EH (cell line): ENCODE data around the gene MPP2.
"Not testable (repeated sequence)": the region's sequence is repeated elsewhere in the genome, so short reads cannot be mapped to it uniquely, and the experiment has no call there.

Source experiments
- DNase-seq: peaks from one replicate; pipeline ENCODE4 v3.0.0-alpha.2; 2015; ENCODE audit warnings: low read depth

MPP2 gene

GRCh38 chr17:43875476-43876147 is 31.7 kb downstream of the MPP2 start:
- DNase-seq: no peak

GRCh38 chr17:43874293-43874692 is 33.0 kb downstream of the MPP2 start:
- no peak for DNase-seq

- DNase-seq: no peak
Measured at GRCh38 chr17:43873815-43874214, 33.5 kb downstream of the MPP2 start.

GRCh38 chr17:43873091-43873490 is 34.2 kb downstream of the MPP2 start:
- DNase-seq: no peak

- peak; percentile 7 for DNase-seq
Measured at GRCh38 chr17:43871946-43872690, 35.2 kb downstream of the MPP2 start.

GRCh38 chr17:43869031-43869430 is 38.3 kb downstream of the MPP2 start:
- DNase-seq: not testable (repeated sequence)

GRCh38 chr17:43868226-43868994 is 38.9 kb downstream of the MPP2 start:
- no peak for DNase-seq

- DNase-seq: peak; percentile 36
Measured at GRCh38 chr17:43864161-43864984, 43.0 kb downstream of the MPP2 start.

GRCh38 chr17:43861960-43862359 is 45.4 kb downstream of the MPP2 start:
- no peak for DNase-seq

- DNase-seq: no peak
Measured at GRCh38 chr17:43860927-43861622, 46.3 kb downstream of the MPP2 start.

- DNase-seq: peak; percentile 10
Measured at GRCh38 chr17:43860077-43860725, 47.1 kb downstream of the MPP2 start.

GRCh38 chr17:43857957-43858600 is 49.3 kb downstream of the MPP2 start:
- no peak for DNase-seq

GRCh38 chr17:43857141-43857540 is 50.2 kb downstream of the MPP2 start:
- DNase-seq: no peak

- no peak for DNase-seq
Measured at GRCh38 chr17:43856141-43856540, 51.2 kb downstream of the MPP2 start.

GRCh38 chr17:43855061-43855460 is 52.3 kb downstream of the MPP2 start:
- no peak for DNase-seq

- DNase-seq: no peak
Measured at GRCh38 chr17:43854498-43854897, 52.8 kb downstream of the MPP2 start.

GRCh38 chr17:43853546-43853945 is 53.8 kb downstream of the MPP2 start:
- DNase-seq: no peak

- DNase-seq: no peak
Measured at GRCh38 chr17:43852571-43852970, 54.8 kb downstream of the MPP2 start.

GRCh38 chr17:43849116-43849515 is 58.2 kb downstream of the MPP2 start:
- DNase-seq: no peak

GRCh38 chr17:43848601-43849000 is 58.7 kb downstream of the MPP2 start:
- DNase-seq: no peak
